K562 (cell line): ENCODE results near the gene IL11. TPM values are rescaled to one million over a fixed set of nuclear protein-coding genes. Genes with fewer than 3 reads are reported as not detected.

Experiments
- CHD7 ChIP-seq: fragments of 200-600 bp; sonication (generic); IDR thresholded peaks from one replicate; pipeline ENCODE4 v1.6.1; 2012; ENCODE audit warnings: mild to moderate bottlenecking, low read depth, low read length, inconsistent platforms
- CREM ChIP-seq: IDR thresholded peaks from 2 replicates; pipeline ENCODE4 v1.6.1; 2014; ENCODE audit warnings: antibody characterized with exemption, low read depth
- HDAC1 ChIP-seq, 2 experiments: fragments of 450-650 bp; IDR thresholded peaks; 2 replicates each; pipeline ENCODE4 v1.6.1; 2016 to 2017; ENCODE audit warnings: inconsistent platforms in 1 of 2, mild to moderate bottlenecking in 1 of 2, moderate library complexity in 1 of 2
- MCM7 ChIP-seq, 2 experiments: fragments of 450-650 bp; IDR thresholded peaks; 2 replicates each; pipeline ENCODE4 v1.6.1; 2016 to 2018
- XRCC5 ChIP-seq: fragments of 200-400 bp; formaldehyde crosslinking; IDR thresholded peaks from 2 replicates; pipeline ENCODE4 v1.6.1; 2017; ENCODE audit warnings: low read depth, mild to moderate bottlenecking, low read length
- ZNF239 ChIP-seq: fragments of 250-450 bp; sonication (Bioruptor Pico); IDR thresholded peaks from 2 replicates; pipeline ENCODE4 v1.4.0; 2020; ENCODE audit warnings: mild to moderate bottlenecking
- ZZZ3 ChIP-seq: fragments of 450-650 bp; IDR thresholded peaks from 2 replicates; pipeline ENCODE4 v1.6.1; 2016; ENCODE audit warnings: antibody characterized with exemption, mild to moderate bottlenecking, moderate library complexity
- polyA plus RNA-seq, 8 experiments: library from polyadenylated mRNA; depleted of rRNA in 4 of 8; stranded (reverse) in 5 of 8; unstranded in 3 of 8; fragments of >200 nt; fragmentation: Nextera tagmentation in 2 of 8; fragmentation: Illumina TruSeq in 1 of 8; extraction: Ambion mirVana in 2 of 8; extraction: Trizol in 1 of 8; gene quantifications; 2 replicates each; pipeline versions ENCODE4 v1.2.1 to v1.2.3, GENCODE V29; 2011 to 2014; ENCODE audit warnings: inconsistent platforms in 1 of 8, missing spikeins in 1 of 8
- total RNA-seq, 7 experiments: library from RNA; depleted of rRNA in 6 of 7; stranded (reverse); fragments of >200 nt in 6 of 7; fragmentation: Illumina TruSeq in 2 of 7; extraction: Trizol in 2 of 7; gene quantifications; 2 replicates each; pipeline versions ENCODE4 v1.2.1 to v1.2.3, GENCODE V29; 2011 to 2021; ENCODE audit warnings: low replicate concordance in 1 of 7

IL11 gene
- total and polyA plus RNA-seq, 9 of the 15 experiments (the other 6 are each of a cell fraction or from before 2014, with no cell fraction given): 0.04 to 0.42 (median 0.06) TPM; not detected in 6

- TF ChIP-seq CHD7 (no peak), ZNF239 (no peak), CREM (peak; percentile 97), HDAC1 (IDR thresholded peaks at IDR 0.05) (no peak), ZZZ3 (no peak), XRCC5 (0 out of 2 replicates have a peak, but pooled peaks have one; percentile 63), MCM7 (IDR thresholded peaks at IDR 0.05) (no peak)
Measured at GRCh38 chr19:55339105-55339888, 31.0 kb downstream of the IL11 start, which contains the start of gene KMT5C (continued).
